Measurements from ENCODE around the gene PABPN1L. TPM values are rescaled to one million over a fixed set of nuclear protein-coding genes. Genes with fewer than 3 reads are reported as not detected.

PABPN1L gene
- total RNA-seq, 6 experiments from 2014 or later: 0.37 TPM; not detected in 5

DNA sequence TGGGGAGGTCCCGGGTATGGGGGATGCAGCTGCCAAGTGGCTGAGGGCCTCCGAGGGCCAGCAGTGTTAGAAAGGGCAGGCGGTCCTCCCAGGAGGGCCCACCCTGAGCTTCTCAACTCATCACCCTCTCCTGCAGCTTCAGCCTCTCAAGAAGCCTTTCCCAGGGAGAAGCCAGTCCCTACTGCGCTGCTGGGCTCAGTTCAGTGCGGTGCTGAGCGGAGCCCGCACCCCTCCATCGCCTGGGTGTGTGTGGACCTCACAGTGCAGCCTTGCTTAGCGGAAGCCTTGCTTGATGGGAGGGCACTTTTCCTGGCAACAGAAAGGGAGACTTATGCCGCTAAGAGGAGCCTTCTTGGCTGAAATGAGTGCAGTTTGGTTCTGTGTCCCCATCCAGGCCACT lies 51.2 kb downstream of the PABPN1L start:
- no peaks in the 10 kb centered on the region for H3K36me3 ChIP-seq
- no peak for TF ChIP-seq POLR2A (IDR thresholded peaks at IDR 0.05)
- TF ChIP-seq, protein P1, sequence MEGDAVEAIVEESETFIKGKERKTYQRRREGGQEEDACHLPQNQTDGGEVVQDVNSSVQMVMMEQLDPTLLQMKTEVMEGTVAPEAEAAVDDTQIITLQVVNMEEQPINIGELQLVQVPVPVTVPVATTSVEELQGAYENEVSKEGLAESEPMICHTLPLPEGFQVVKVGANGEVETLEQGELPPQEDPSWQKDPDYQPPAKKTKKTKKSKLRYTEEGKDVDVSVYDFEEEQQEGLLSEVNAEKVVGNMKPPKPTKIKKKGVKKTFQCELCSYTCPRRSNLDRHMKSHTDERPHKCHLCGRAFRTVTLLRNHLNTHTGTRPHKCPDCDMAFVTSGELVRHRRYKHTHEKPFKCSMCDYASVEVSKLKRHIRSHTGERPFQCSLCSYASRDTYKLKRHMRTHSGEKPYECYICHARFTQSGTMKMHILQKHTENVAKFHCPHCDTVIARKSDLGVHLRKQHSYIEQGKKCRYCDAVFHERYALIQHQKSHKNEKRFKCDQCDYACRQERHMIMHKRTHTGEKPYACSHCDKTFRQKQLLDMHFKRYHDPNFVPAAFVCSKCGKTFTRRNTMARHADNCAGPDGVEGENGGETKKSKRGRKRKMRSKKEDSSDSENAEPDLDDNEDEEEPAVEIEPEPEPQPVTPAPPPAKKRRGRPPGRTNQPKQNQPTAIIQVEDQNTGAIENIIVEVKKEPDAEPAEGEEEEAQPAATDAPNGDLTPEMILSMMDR (IDR thresholded peaks at IDR 0.05): no peak
- intact Hi-C loops (cut with DNase I): loop anchor here in 1 of 2 donors (10.0 kb wide), 2 partner anchors 50 to 350 kb away; partner anchors contain the start of gene PABPN1L
- H3K9me3 ChIP-seq: no peaks in the 10 kb centered on the region
- H3K4me1 ChIP-seq: peaks cover 0 to 17% (median 4%) of the 10 kb centered on the region in 4 donors
- ATAC-seq: no peak
- H3K27me3 ChIP-seq: no peaks in the 10 kb centered on the region
- no CpG with 5 or more reads among the region's 10 CpGs for WGBS (ENCODE audit: insufficient coverage, low coverage, low lambda C conversion rate, missing lambda C conversion rate)
- DNase-seq: no peak
- no peak overlapping the region for H3K4me3 ChIP-seq
- H3K27ac ChIP-seq: no peak overlapping the region

DNA sequence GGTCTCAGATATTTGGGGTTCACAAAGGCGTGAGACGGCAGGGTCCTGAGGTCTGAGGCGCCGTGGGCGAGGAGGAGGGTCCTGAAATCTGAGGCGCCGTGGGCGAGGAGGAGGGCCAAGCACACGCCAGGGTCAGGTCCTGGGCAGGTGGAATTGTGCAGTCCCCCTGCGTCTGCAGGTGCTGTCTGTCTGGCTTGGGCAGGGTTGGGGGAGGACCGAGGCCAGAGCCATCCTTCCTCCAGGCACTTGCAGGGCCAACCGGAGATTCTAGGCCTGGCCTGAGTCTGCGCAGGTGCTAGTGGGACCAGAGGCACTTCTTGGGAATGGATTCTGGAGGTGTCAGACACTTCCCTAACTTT lies 52.3 kb downstream of the PABPN1L start:
- no peak for TF ChIP-seq POLR2A (IDR thresholded peaks at IDR 0.05)
- TF ChIP-seq, protein P1 (IDR thresholded peaks at IDR 0.05): no peak
- no peak overlapping the region for H3K4me3 ChIP-seq
- DNase-seq (no peak), ATAC-seq (no peak)
- no CpG with 5 or more reads among the region's 13 CpGs for WGBS (ENCODE audit: insufficient coverage, low coverage, low lambda C conversion rate, missing lambda C conversion rate)
- H3K27me3 ChIP-seq: no peaks in the 10 kb centered on the region
- H3K4me1 ChIP-seq: peaks cover 0 to 18% (median 4%) of the 10 kb centered on the region in 4 donors
- H3K9me3 ChIP-seq: no peaks in the 10 kb centered on the region
- intact Hi-C loops (cut with DNase I): loop anchor here in 1 of 2 donors (10.0 kb wide), 2 partner anchors 51 to 351 kb away; partner anchors contain the start of gene PABPN1L
- peaks cover 0 to under 1% (median 0%) of the 10 kb centered on the region in 4 donors for H3K36me3 ChIP-seq
- no peak overlapping the region for H3K27ac ChIP-seq

Other genes starting within 250 kb of the PABPN1L start
- not detected for gene IL17C, start 228.1 kb downstream of the PABPN1L start, total RNA-seq
- gene CYBA, start 215.6 kb downstream of the PABPN1L start, total RNA-seq: 10 to 100 TPM; 22.8 to 70.0 (median 41.3) TPM
- 10 to 100 TPM; 10.2 to 57.1 (median 15.2) TPM for gene MVD, start 203.6 kb downstream of the PABPN1L start, total RNA-seq
- gene SNAI3, start 180.2 kb downstream of the PABPN1L start, total RNA-seq: under 1 TPM; 0.15 to 0.98 (median 0.35) TPM
- gene RNF166, start 160.3 kb downstream of the PABPN1L start, total RNA-seq: 10 to 100 TPM in 2 of 6 experiments, 1 to 10 TPM in 4; 8.1 to 12.8 (median 10.0) TPM
- gene CTU2, start 160.2 kb downstream of the PABPN1L start, total RNA-seq: 1 to 10 TPM; 5.0 to 9.5 (median 8.2) TPM
- gene PIEZO1, start 81.4 kb downstream of the PABPN1L start, total RNA-seq: 10 to 100 TPM; 48.9 to 91.9 (median 64.4) TPM
- gene CDT1, start 62.9 kb downstream of the PABPN1L start, total RNA-seq: 1 to 10 TPM in 2 of 6 experiments, under 1 TPM in 4; 0.22 to 9.6 (median 0.42) TPM
- gene APRT, start 54.7 kb downstream of the PABPN1L start, total RNA-seq: 100 to 1,000 TPM in 2 of 6 experiments, 10 to 100 TPM in 4; 61.4 to 120 (median 74.1) TPM
- gene GALNS, start 9.7 kb downstream of the PABPN1L start, total RNA-seq: 10 to 100 TPM in 5 of 6 experiments, 1 to 10 TPM in 1; 9.2 to 20.6 (median 16.5) TPM
- 10 to 100 TPM; 15.1 to 25.5 (median 20.1) TPM for gene TRAPPC2L, start 9.5 kb downstream of the PABPN1L start, total RNA-seq
- gene CBFA2T3, start 110.5 kb upstream of the PABPN1L start, total RNA-seq: 1 to 10 TPM; 2.5 to 9.8 (median 4.2) TPM
- 10 to 100 TPM; 20.2 to 33.6 (median 29.4) TPM for gene ACSF3, start 227.2 kb upstream of the PABPN1L start, total RNA-seq

Data from right lobe of liver (tissue), 6 donors.